Astrocyte (in vitro differentiated cells and primary cell): ENCODE results near the gene BORCS5. TPM values are rescaled to one million over a fixed set of nuclear protein-coding genes. Genes with fewer than 3 reads are reported as not detected.
"Not testable (repeated sequence)": the region's sequence is repeated elsewhere in the genome, so short reads cannot be mapped to it uniquely, and the experiment has no call there.

ENCODE experiments used
- DNase-seq: peaks from one replicate; pipeline ENCODE4 v3.0.0-alpha.2; 2010; ENCODE audit warnings: low read depth
- FAIRE-seq: peaks from 2 replicates; lab custom pipeline; 2011; peaks lifted over from hg19 to GRCh38; lab: Jason Lieb, UNC
- H2AFZ ChIP-seq: 2 replicates; pipeline ENCODE4 v1.6.0; 2012; ENCODE audit warnings: low read depth, low read length, inconsistent platforms
- H3K27ac ChIP-seq: 2 replicates; pipeline ENCODE4 v1.5.1; 2011; ENCODE audit warnings: low read depth, low read length, inconsistent platforms
- H3K27me3 ChIP-seq: 2 replicates; pipeline ENCODE4 v1.6.0; 2011; ENCODE audit warnings: low read length, inconsistent platforms; ENCODE audit not compliant: insufficient read depth
- H3K36me3 ChIP-seq: 2 replicates; pipeline ENCODE4 v1.5.1; 2011; ENCODE audit warnings: low read length, inconsistent platforms; ENCODE audit not compliant: insufficient read depth
- H3K4me1 ChIP-seq: 2 replicates; pipeline ENCODE4 v1.5.1; 2011; ENCODE audit warnings: low read length, inconsistent platforms; ENCODE audit not compliant: insufficient read depth
- H3K4me2 ChIP-seq: 2 replicates; pipeline ENCODE4 v1.6.0; 2012; ENCODE audit warnings: low read length, inconsistent platforms
- H3K4me3 ChIP-seq: 2 replicates; pipeline ENCODE4 v1.5.1; 2011; ENCODE audit warnings: low read depth, mild to moderate bottlenecking, low read length, inconsistent platforms; ENCODE audit not compliant: insufficient read depth
- H3K79me2 ChIP-seq: 2 replicates; pipeline ENCODE4 v1.6.0; 2012; ENCODE audit warnings: mild to moderate bottlenecking, low read length, inconsistent platforms; ENCODE audit not compliant: insufficient read depth
- H3K9ac ChIP-seq: 2 replicates; pipeline ENCODE4 v1.6.0; 2012; ENCODE audit warnings: mild to moderate bottlenecking, low read length, inconsistent platforms
- H3K9me3 ChIP-seq: 2 replicates; pipeline ENCODE4 v1.5.1; 2012; ENCODE audit warnings: low read depth, mild to moderate bottlenecking, low read length, inconsistent platforms; ENCODE audit not compliant: insufficient read depth
- H4K20me1 ChIP-seq: 2 replicates; pipeline ENCODE4 v1.6.0; 2012; ENCODE audit warnings: low read length, inconsistent platforms; ENCODE audit not compliant: insufficient read depth
- H3K27ac Mint-ChIP-seq: one replicate; pipeline ENCODE4 v1.8.0; 2021; ENCODE audit warnings: mild to moderate bottlenecking, mixed read lengths; ENCODE audit not compliant: unreplicated experiment
- H3K27me3 Mint-ChIP-seq: one replicate; pipeline ENCODE4 v1.8.0; 2021; ENCODE audit warnings: low read depth, mixed read lengths; ENCODE audit not compliant: unreplicated experiment
- H3K36me3 Mint-ChIP-seq: one replicate; pipeline ENCODE4 v1.8.0; 2021; ENCODE audit warnings: low read depth, mixed read lengths; ENCODE audit not compliant: unreplicated experiment
- H3K4me1 Mint-ChIP-seq: one replicate; pipeline ENCODE4 v1.8.0; 2021; ENCODE audit warnings: low read depth, mixed read lengths; ENCODE audit not compliant: unreplicated experiment
- H3K4me3 Mint-ChIP-seq: one replicate; pipeline ENCODE4 v1.8.0; 2021; ENCODE audit warnings: mild to moderate bottlenecking, moderate library complexity, mixed read lengths; ENCODE audit not compliant: unreplicated experiment
- H3K9me3 Mint-ChIP-seq: one replicate; pipeline ENCODE4 v1.8.0; 2021; ENCODE audit warnings: mild to moderate bottlenecking, mixed read lengths; ENCODE audit not compliant: unreplicated experiment
- EZH2 ChIP-seq: IDR thresholded peaks from 2 replicates; pipeline ENCODE4 v1.6.1; 2012; ENCODE audit warnings: mild to moderate bottlenecking, low read length, inconsistent platforms; ENCODE audit not compliant: insufficient read depth
- total RNA-seq: library from RNA; stranded (reverse); gene quantifications from 2 replicates; pipeline ENCODE4 v1.2.1, GENCODE V29; 2021
- TF ChIP-seq, protein P1 (sequence below): IDR thresholded peaks from 2 replicates; pipeline ENCODE4 v1.5.1; 2011; ENCODE audit warnings: low read depth, mild to moderate bottlenecking, inconsistent platforms, low read length, moderate library complexity; ENCODE audit not compliant: insufficient read depth

Gene BORCS5
- total RNA-seq, 1 donor from 2014 or later: 8.1 TPM

DNA sequence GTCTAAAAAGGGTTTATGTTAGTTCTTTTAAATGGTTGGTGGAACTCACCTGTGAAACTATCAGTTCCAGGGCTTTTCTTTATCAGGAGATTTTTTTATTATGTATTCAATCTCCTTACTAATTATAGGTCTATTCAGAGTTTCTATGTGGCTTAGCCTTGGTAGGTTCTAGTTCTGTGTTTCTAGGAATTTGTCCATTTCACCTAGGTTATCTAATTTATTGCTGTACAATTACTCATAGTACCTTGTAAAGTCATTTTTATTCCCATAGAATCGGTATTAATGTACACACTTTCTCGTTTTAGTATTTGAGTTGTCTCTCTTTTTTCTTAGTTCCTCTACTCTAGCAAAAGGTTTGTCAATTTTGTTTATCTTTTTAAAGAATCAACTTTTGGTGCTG, 59.0 kb downstream of the BORCS5 start:
- no peaks in the 10 kb centered on the region for H3K4me1 Mint-ChIP-seq
- H2AFZ ChIP-seq: no peak overlapping the region
- no peak overlapping the region for H3K9ac ChIP-seq
- no peak overlapping the region for H3K4me3 Mint-ChIP-seq
- H3K27ac ChIP-seq: no peak overlapping the region
- H3K9me3 ChIP-seq: no peaks in the 10 kb centered on the region
- no peak overlapping the region for H3K4me3 ChIP-seq
- FAIRE-seq (no peak), DNase-seq (no peak)
- H3K4me2 ChIP-seq: no peak overlapping the region
- no peaks in the 10 kb centered on the region for H3K27me3 ChIP-seq
- no peak overlapping the region for H3K27ac Mint-ChIP-seq
- H4K20me1 ChIP-seq: no peaks in the 10 kb centered on the region
- no peaks in the 10 kb centered on the region for H3K27me3 Mint-ChIP-seq
- H3K4me1 ChIP-seq: no peaks in the 10 kb centered on the region
- no peaks in the 10 kb centered on the region for H3K36me3 ChIP-seq
- no peaks in the 10 kb centered on the region for H3K79me2 ChIP-seq
- peaks cover 5% of the 10 kb centered on the region for H3K36me3 Mint-ChIP-seq
- peaks cover 4% of the 10 kb centered on the region for H3K9me3 Mint-ChIP-seq
- TF ChIP-seq, protein P1, sequence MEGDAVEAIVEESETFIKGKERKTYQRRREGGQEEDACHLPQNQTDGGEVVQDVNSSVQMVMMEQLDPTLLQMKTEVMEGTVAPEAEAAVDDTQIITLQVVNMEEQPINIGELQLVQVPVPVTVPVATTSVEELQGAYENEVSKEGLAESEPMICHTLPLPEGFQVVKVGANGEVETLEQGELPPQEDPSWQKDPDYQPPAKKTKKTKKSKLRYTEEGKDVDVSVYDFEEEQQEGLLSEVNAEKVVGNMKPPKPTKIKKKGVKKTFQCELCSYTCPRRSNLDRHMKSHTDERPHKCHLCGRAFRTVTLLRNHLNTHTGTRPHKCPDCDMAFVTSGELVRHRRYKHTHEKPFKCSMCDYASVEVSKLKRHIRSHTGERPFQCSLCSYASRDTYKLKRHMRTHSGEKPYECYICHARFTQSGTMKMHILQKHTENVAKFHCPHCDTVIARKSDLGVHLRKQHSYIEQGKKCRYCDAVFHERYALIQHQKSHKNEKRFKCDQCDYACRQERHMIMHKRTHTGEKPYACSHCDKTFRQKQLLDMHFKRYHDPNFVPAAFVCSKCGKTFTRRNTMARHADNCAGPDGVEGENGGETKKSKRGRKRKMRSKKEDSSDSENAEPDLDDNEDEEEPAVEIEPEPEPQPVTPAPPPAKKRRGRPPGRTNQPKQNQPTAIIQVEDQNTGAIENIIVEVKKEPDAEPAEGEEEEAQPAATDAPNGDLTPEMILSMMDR: no peak
- no peak for TF ChIP-seq EZH2

GRCh38 chr12:12419165-12419564, 62.3 kb downstream of the BORCS5 start:
- not testable (repeated sequence) for H3K27ac ChIP-seq, H3K4me1 Mint-ChIP-seq, H3K79me2 ChIP-seq, H3K4me3 Mint-ChIP-seq, H3K4me1 ChIP-seq, FAIRE-seq, H3K4me2 ChIP-seq, H3K27ac Mint-ChIP-seq, H3K4me3 ChIP-seq, H3K9me3 ChIP-seq, H4K20me1 ChIP-seq, H2AFZ ChIP-seq, DNase-seq, H3K9ac ChIP-seq, H3K36me3 ChIP-seq, H3K27me3 ChIP-seq, H3K27me3 Mint-ChIP-seq
- Mint-ChIP-seq H3K36me3 (peaks cover 12% of the 10 kb centered on the region), H3K9me3 (peaks cover 14% of the 10 kb centered on the region)

DNA sequence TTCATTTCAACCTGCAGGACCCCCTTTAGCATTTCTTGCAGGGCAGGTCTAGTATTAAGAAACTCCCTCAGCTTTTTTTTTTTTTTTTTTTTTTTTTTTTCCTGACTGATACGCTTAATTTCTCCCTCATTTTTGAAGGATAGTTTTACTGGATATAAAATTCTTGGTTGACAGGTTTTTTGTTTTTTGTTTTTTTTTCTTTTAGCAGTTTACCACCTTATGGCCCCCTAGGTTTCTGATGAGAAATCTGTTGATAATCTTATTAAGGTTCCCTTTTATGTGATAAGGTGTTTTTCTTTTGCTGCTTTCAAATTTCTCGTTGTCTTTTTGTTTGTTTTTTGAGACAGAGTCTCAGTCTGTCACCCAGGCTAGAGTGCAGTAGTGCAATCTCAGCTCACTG, 66.5 kb downstream of the BORCS5 start:
- FAIRE-seq: no peak
- Mint-ChIP-seq H3K9me3 (peaks cover 12% of the 10 kb centered on the region), H3K4me1 (peaks cover 4% of the 10 kb centered on the region), H3K27me3 (no peaks in the 10 kb centered on the region), H3K27ac (no peak overlapping the region), H3K36me3 (peaks cover 14% of the 10 kb centered on the region), H3K4me3 (no peak overlapping the region)
- Histone ChIP-seq H3K27me3 (no peaks in the 10 kb centered on the region), H3K4me1 (no peaks in the 10 kb centered on the region), H3K27ac (no peak overlapping the region), H3K9ac (no peak overlapping the region), H3K79me2 (no peaks in the 10 kb centered on the region), H4K20me1 (no peaks in the 10 kb centered on the region), H3K9me3 (no peaks in the 10 kb centered on the region), H3K36me3 (no peaks in the 10 kb centered on the region), H3K4me2 (no peak overlapping the region), H2AFZ (no peak overlapping the region), H3K4me3 (no peak overlapping the region)
- no peak for TF ChIP-seq EZH2
- TF ChIP-seq, protein P1: no peak
- DNase-seq: no peak
